WTC11 (cell line): ENCODE measurements around the gene DDX51. TPM values are rescaled to one million over a fixed set of nuclear protein-coding genes. Genes with fewer than 3 reads are reported as not detected.

Source experiments
- ATAC-seq: fragments of 200-7000 bp; cut with Tn5 transposase; 2 replicates; pipeline ENCODE4 v1.10.0; 2021; ENCODE audit warnings: mild to moderate bottlenecking, moderate library complexity
- CTCF ChIA-PET: fragments of 300-600 bp; sonication (Branson Sonifier 250); formaldehyde crosslinking; loops from one replicate; lab custom pipeline; 2021; ENCODE audit warnings: antibody characterized with exemption; lab: Charles Lee
- POLR2A ChIA-PET: fragments of 350-600 bp; sonication (Branson Sonifier 250); formaldehyde crosslinking; loops from one replicate; lab custom pipeline; 2021; ENCODE audit warnings: antibody characterized with exemption; lab: Charles Lee
- DNase-seq: peaks from one replicate; pipeline ENCODE4 v3.0.0; 2021; ENCODE audit warnings: low spot score
- H3K27ac Mint-ChIP-seq: 2 replicates; pipeline ENCODE4 v1.8.0; 2021; ENCODE audit warnings: mixed read lengths
- H3K27me3 Mint-ChIP-seq: 2 replicates; pipeline ENCODE4 v1.8.0; 2021; ENCODE audit warnings: low read depth, mild to moderate bottlenecking, moderate library complexity, mixed read lengths
- H3K36me3 Mint-ChIP-seq: 2 replicates; pipeline ENCODE4 v1.8.0; 2021; ENCODE audit warnings: mixed read lengths
- H3K4me1 Mint-ChIP-seq: 2 replicates; pipeline ENCODE4 v1.8.0; 2022; ENCODE audit warnings: mixed read lengths
- H3K4me3 Mint-ChIP-seq: 2 replicates; pipeline ENCODE4 v1.8.0; 2021; ENCODE audit warnings: mild to moderate bottlenecking, moderate library complexity, mixed read lengths
- H3K9me3 Mint-ChIP-seq: 2 replicates; pipeline ENCODE4 v1.8.0; 2021; ENCODE audit warnings: mixed read lengths
- FOXK1 ChIP-seq: sonication (generic); formaldehyde crosslinking; IDR thresholded peaks from 2 replicates; pipeline ENCODE4 v1.8.0; 2022; ENCODE audit warnings: mild to moderate bottlenecking, moderate library complexity, missing genetic modification reagents
- GTF2I ChIP-seq: fragments of 250-450 bp; sonication (Bioruptor Pico); conservative IDR thresholded peaks from 2 replicates; pipeline ENCODE4 v1.4.0; 2021; ENCODE audit warnings: mild to moderate bottlenecking
- NFE2L1 ChIP-seq: sonication (generic); formaldehyde crosslinking; IDR thresholded peaks from 2 replicates; pipeline ENCODE4 v1.8.1; 2023; ENCODE audit warnings: missing genetic modification reagents
- NFYB ChIP-seq: sonication (generic); formaldehyde crosslinking; conservative IDR thresholded peaks from 2 replicates; pipeline ENCODE4 v1.8.0; 2022; ENCODE audit warnings: low read depth, missing genetic modification reagents
- NR2C2 ChIP-seq: sonication (generic); formaldehyde crosslinking; IDR thresholded peaks from 2 replicates; pipeline ENCODE4 v1.8.0; 2022; ENCODE audit warnings: mild to moderate bottlenecking, missing genetic modification reagents
- NR3C1 ChIP-seq: sonication (generic); formaldehyde crosslinking; conservative IDR thresholded peaks from 2 replicates; pipeline ENCODE4 v1.8.1; 2023; ENCODE audit warnings: low read depth, mild to moderate bottlenecking, missing genetic modification reagents
- SMAD4 ChIP-seq: sonication (generic); formaldehyde crosslinking; IDR thresholded peaks from 2 replicates; pipeline ENCODE4 v1.8.0; 2022; ENCODE audit warnings: mild to moderate bottlenecking, missing genetic modification reagents
- TEAD4 ChIP-seq: sonication (generic); formaldehyde crosslinking; IDR thresholded peaks from 2 replicates; pipeline ENCODE4 v1.8.0; 2022; ENCODE audit warnings: mild to moderate bottlenecking, missing genetic modification reagents
- ZNF138 ChIP-seq: sonication (generic); formaldehyde crosslinking; conservative IDR thresholded peaks from 2 replicates; pipeline ENCODE4 v1.8.1; 2022; ENCODE audit warnings: mild to moderate bottlenecking, moderate library complexity, missing genetic modification reagents
- ZNF232 ChIP-seq: sonication (generic); formaldehyde crosslinking; IDR thresholded peaks from 2 replicates; pipeline ENCODE4 v1.8.0; 2022; ENCODE audit warnings: mild to moderate bottlenecking, missing genetic modification reagents
- ZNF671 ChIP-seq: fragments of 250-450 bp; sonication (Bioruptor Pico); IDR thresholded peaks from 2 replicates; pipeline ENCODE4 v1.8.0; 2021; ENCODE audit warnings: mild to moderate bottlenecking
- total RNA-seq: library from RNA; stranded (reverse); gene quantifications from 3 replicates; pipeline ENCODE4 v1.2.3, GENCODE V29; 2021
- TF ChIP-seq, protein P1 (sequence below): sonication (generic); formaldehyde crosslinking; IDR thresholded peaks from 2 replicates; pipeline ENCODE4 v1.8.0; 2023; ENCODE audit warnings: missing genetic modification reagents
- TF ChIP-seq, protein P2 (sequence below): sonication (generic); formaldehyde crosslinking; IDR thresholded peaks from 2 replicates; pipeline ENCODE4 v1.8.1; 2022; ENCODE audit warnings: mild to moderate bottlenecking, moderate library complexity, missing genetic modification reagents
- TF ChIP-seq, protein P3 (sequence below): fragments of 200-600 bp; IDR thresholded peaks from 2 replicates; pipeline ENCODE4 v1.8.0; 2022; ENCODE audit warnings: antibody characterized with exemption
- TF ChIP-seq, protein P4 (sequence below): fragments of 250-450 bp; sonication (Bioruptor Pico); IDR thresholded peaks from 2 replicates; pipeline ENCODE4 v1.9.0; 2021; ENCODE audit warnings: mild to moderate bottlenecking
- TF ChIP-seq, protein P5 (sequence below): sonication (generic); formaldehyde crosslinking; IDR thresholded peaks from 2 replicates; pipeline ENCODE4 v1.8.1; 2022; ENCODE audit warnings: low read depth, missing genetic modification reagents, borderline replicate concordance
- TF ChIP-seq, protein P6 (sequence below): sonication (generic); formaldehyde crosslinking; IDR thresholded peaks from 2 replicates; pipeline ENCODE4 v1.8.0; 2023; ENCODE audit warnings: missing genetic modification reagents, mild to moderate bottlenecking, borderline replicate concordance
- TF ChIP-seq, protein P7 (sequence below): fragments of 250-450 bp; sonication (Bioruptor Pico); IDR thresholded peaks from 2 replicates; pipeline ENCODE4 v1.8.0; 2021; ENCODE audit warnings: mild to moderate bottlenecking
- TF ChIP-seq, protein P8 (sequence below): sonication (generic); formaldehyde crosslinking; IDR thresholded peaks from 2 replicates; pipeline ENCODE4 v1.8.0; 2022; ENCODE audit warnings: mild to moderate bottlenecking, missing genetic modification reagents

DDX51 gene
- total RNA-seq, 1 experiment from 2014 or later, result 32.7 TPM

DNA sequence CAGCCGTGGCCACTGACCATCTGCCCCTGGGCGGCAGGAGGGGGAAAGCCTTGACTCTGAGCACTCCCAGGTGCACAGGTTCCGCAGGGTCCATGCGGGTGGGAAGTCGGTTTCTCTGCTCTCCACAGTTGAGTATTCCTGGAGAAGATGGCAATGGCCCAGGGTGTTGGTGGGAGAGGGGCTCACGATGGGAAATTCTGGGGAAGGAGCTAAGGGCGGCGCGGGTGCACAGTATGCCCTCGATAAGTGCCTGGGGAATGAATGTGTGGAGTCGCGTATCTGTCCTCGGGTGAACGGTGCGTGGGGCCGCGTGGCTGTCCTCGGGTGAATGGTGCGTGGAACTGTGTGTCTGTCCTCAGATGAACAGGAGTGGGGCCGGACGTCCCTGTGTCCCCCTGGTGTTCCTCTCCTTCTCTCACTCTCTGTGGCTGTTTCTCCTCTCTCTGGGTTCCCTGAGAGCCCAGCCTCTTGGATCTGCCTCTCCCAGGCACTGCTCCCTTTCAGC, 38.1 kb upstream of the DDX51 start:
- ChIA-PET POLR2A (no interaction called here), CTCF (interaction anchor here (1.0 kb wide), 2 partner anchors 28 kb away, joined by 3 read pairs; no protein-coding TSS in a partner anchor)
- no peak overlapping the region for H3K4me3 Mint-ChIP-seq
- H3K27me3 Mint-ChIP-seq, result peaks cover 71% of the 10 kb centered on the region
- peaks cover 12% of the 10 kb centered on the region for H3K4me1 Mint-ChIP-seq
- no peak for TF ChIP-seq TEAD4
- TF ChIP-seq, all 79 proteins: peak for 0
- Mint-ChIP-seq H3K9me3 (peaks cover 16% of the 10 kb centered on the region), H3K27ac (no peak overlapping the region), H3K36me3 (no peaks in the 10 kb centered on the region)
- DNase-seq (no peak), ATAC-seq (no peak)

DNA sequence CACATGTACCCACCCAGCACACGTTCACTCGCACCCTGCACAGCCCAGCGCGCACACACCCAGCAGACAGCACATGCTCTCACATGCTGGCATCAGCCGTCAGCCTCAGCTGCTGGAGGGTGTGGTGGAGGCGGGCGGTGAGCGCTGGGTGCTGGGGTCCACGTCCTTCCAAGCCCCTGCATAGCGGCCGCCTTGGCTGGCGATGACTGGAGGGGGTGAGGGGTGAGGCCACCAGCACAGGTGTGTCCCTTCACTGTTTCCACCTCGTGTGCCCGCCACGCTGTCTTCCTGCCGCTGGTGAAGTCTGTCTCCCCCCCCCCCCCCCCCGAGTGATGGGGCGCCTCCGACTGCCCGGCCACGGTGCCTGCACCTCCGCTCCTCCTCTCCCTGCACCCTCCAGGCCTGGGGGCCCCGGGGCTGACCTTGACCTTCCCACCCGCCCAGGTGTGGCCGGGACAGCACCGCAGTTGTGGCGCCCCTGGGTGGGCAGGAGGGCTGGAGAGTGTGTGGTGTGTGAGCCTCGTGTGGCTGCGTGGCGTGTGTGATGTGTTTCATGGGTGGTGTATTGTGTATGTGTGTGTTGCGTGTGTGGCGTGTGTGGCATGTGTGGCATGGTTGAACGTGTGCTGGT, 37.6 kb upstream of the DDX51 start:
- H3K27ac Mint-ChIP-seq, result no peak overlapping the region; the same call in 1 of the 2 replicates
- no peak for TF ChIP-seq NR2C2 (CRISPR knock-in tag)
- TF ChIP-seq, protein P1, sequence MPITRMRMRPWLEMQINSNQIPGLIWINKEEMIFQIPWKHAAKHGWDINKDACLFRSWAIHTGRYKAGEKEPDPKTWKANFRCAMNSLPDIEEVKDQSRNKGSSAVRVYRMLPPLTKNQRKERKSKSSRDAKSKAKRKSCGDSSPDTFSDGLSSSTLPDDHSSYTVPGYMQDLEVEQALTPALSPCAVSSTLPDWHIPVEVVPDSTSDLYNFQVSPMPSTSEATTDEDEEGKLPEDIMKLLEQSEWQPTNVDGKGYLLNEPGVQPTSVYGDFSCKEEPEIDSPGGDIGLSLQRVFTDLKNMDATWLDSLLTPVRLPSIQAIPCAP (CRISPR knock-in tag), result no peak
- no peak for TF ChIP-seq NR3C1 (CRISPR knock-in tag)
- TF ChIP-seq, protein P2, sequence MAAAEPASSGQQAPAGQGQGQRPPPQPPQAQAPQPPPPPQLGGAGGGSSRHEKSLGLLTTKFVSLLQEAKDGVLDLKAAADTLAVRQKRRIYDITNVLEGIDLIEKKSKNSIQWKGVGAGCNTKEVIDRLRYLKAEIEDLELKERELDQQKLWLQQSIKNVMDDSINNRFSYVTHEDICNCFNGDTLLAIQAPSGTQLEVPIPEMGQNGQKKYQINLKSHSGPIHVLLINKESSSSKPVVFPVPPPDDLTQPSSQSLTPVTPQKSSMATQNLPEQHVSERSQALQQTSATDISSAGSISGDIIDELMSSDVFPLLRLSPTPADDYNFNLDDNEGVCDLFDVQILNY (CRISPR knock-in tag), result no peak
- TF ChIP-seq, protein P3, sequence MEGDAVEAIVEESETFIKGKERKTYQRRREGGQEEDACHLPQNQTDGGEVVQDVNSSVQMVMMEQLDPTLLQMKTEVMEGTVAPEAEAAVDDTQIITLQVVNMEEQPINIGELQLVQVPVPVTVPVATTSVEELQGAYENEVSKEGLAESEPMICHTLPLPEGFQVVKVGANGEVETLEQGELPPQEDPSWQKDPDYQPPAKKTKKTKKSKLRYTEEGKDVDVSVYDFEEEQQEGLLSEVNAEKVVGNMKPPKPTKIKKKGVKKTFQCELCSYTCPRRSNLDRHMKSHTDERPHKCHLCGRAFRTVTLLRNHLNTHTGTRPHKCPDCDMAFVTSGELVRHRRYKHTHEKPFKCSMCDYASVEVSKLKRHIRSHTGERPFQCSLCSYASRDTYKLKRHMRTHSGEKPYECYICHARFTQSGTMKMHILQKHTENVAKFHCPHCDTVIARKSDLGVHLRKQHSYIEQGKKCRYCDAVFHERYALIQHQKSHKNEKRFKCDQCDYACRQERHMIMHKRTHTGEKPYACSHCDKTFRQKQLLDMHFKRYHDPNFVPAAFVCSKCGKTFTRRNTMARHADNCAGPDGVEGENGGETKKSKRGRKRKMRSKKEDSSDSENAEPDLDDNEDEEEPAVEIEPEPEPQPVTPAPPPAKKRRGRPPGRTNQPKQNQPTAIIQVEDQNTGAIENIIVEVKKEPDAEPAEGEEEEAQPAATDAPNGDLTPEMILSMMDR, result no peak
- no peak for TF ChIP-seq ZNF138 (CRISPR knock-in tag)
- no peak for TF ChIP-seq NFYB (CRISPR knock-in tag)
- no peak for TF ChIP-seq SMAD4
- TF ChIP-seq, protein P4, sequence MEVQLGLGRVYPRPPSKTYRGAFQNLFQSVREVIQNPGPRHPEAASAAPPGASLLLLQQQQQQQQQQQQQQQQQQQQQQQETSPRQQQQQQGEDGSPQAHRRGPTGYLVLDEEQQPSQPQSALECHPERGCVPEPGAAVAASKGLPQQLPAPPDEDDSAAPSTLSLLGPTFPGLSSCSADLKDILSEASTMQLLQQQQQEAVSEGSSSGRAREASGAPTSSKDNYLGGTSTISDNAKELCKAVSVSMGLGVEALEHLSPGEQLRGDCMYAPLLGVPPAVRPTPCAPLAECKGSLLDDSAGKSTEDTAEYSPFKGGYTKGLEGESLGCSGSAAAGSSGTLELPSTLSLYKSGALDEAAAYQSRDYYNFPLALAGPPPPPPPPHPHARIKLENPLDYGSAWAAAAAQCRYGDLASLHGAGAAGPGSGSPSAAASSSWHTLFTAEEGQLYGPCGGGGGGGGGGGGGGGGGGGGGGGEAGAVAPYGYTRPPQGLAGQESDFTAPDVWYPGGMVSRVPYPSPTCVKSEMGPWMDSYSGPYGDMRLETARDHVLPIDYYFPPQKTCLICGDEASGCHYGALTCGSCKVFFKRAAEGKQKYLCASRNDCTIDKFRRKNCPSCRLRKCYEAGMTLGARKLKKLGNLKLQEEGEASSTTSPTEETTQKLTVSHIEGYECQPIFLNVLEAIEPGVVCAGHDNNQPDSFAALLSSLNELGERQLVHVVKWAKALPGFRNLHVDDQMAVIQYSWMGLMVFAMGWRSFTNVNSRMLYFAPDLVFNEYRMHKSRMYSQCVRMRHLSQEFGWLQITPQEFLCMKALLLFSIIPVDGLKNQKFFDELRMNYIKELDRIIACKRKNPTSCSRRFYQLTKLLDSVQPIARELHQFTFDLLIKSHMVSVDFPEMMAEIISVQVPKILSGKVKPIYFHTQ (CRISPR knock-in tag), result no peak
- TF ChIP-seq, protein P5, sequence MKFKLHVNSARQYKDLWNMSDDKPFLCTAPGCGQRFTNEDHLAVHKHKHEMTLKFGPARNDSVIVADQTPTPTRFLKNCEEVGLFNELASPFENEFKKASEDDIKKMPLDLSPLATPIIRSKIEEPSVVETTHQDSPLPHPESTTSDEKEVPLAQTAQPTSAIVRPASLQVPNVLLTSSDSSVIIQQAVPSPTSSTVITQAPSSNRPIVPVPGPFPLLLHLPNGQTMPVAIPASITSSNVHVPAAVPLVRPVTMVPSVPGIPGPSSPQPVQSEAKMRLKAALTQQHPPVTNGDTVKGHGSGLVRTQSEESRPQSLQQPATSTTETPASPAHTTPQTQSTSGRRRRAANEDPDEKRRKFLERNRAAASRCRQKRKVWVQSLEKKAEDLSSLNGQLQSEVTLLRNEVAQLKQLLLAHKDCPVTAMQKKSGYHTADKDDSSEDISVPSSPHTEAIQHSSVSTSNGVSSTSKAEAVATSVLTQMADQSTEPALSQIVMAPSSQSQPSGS (CRISPR knock-in tag), result no peak
- TF ChIP-seq NFE2L1 (CRISPR knock-in tag), result no peak
- TF ChIP-seq, protein P6, sequence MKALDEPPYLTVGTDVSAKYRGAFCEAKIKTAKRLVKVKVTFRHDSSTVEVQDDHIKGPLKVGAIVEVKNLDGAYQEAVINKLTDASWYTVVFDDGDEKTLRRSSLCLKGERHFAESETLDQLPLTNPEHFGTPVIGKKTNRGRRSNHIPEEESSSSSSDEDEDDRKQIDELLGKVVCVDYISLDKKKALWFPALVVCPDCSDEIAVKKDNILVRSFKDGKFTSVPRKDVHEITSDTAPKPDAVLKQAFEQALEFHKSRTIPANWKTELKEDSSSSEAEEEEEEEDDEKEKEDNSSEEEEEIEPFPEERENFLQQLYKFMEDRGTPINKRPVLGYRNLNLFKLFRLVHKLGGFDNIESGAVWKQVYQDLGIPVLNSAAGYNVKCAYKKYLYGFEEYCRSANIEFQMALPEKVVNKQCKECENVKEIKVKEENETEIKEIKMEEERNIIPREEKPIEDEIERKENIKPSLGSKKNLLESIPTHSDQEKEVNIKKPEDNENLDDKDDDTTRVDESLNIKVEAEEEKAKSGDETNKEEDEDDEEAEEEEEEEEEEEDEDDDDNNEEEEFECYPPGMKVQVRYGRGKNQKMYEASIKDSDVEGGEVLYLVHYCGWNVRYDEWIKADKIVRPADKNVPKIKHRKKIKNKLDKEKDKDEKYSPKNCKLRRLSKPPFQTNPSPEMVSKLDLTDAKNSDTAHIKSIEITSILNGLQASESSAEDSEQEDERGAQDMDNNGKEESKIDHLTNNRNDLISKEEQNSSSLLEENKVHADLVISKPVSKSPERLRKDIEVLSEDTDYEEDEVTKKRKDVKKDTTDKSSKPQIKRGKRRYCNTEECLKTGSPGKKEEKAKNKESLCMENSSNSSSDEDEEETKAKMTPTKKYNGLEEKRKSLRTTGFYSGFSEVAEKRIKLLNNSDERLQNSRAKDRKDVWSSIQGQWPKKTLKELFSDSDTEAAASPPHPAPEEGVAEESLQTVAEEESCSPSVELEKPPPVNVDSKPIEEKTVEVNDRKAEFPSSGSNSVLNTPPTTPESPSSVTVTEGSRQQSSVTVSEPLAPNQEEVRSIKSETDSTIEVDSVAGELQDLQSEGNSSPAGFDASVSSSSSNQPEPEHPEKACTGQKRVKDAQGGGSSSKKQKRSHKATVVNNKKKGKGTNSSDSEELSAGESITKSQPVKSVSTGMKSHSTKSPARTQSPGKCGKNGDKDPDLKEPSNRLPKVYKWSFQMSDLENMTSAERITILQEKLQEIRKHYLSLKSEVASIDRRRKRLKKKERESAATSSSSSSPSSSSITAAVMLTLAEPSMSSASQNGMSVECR (CRISPR knock-in tag), result no peak
- no peak for TF ChIP-seq ZNF232 (CRISPR knock-in tag)
- no peak for TF ChIP-seq FOXK1 (CRISPR knock-in tag)
- no peak for TF ChIP-seq ZNF671 (CRISPR knock-in tag)
- TF ChIP-seq, protein P7, sequence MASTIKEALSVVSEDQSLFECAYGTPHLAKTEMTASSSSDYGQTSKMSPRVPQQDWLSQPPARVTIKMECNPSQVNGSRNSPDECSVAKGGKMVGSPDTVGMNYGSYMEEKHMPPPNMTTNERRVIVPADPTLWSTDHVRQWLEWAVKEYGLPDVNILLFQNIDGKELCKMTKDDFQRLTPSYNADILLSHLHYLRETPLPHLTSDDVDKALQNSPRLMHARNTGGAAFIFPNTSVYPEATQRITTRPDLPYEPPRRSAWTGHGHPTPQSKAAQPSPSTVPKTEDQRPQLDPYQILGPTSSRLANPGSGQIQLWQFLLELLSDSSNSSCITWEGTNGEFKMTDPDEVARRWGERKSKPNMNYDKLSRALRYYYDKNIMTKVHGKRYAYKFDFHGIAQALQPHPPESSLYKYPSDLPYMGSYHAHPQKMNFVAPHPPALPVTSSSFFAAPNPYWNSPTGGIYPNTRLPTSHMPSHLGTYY (CRISPR knock-in tag), result no peak
- TF ChIP-seq, protein P8, sequence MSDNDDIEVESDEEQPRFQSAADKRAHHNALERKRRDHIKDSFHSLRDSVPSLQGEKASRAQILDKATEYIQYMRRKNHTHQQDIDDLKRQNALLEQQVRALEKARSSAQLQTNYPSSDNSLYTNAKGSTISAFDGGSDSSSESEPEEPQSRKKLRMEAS (CRISPR knock-in tag), result no peak
- TF ChIP-seq GTF2I (CRISPR knock-in tag), result no peak
- peaks cover 16% of the 10 kb centered on the region for H3K9me3 Mint-ChIP-seq
- CTCF ChIA-PET, result no interaction called here
- H3K27me3 Mint-ChIP-seq, result peaks cover 75% of the 10 kb centered on the region
- no peaks in the 10 kb centered on the region for H3K36me3 Mint-ChIP-seq
- no peak overlapping the region for H3K4me3 Mint-ChIP-seq
- peaks cover 12% of the 10 kb centered on the region for H3K4me1 Mint-ChIP-seq
- POLR2A ChIA-PET, result no interaction called here
- ATAC-seq (no peak), DNase-seq (no peak)
